HepG2 (cell line): ENCODE measurements around the gene DDR1. TPM values are rescaled to one million over a fixed set of nuclear protein-coding genes. Genes with fewer than 3 reads are reported as not detected.
A peak's percentile ranks its signal among the peaks of the same experiment; 100 is the strongest.

Experiments
- BCL6 ChIP-seq: IDR thresholded peaks from 2 replicates; pipeline ENCODE4 v1.6.1; 2016; ENCODE audit warnings: missing genetic modification reagents, missing compliant biosample characterization
- CHD4 ChIP-seq: fragments of 200-600 bp; sonication (generic); IDR thresholded peaks from 2 replicates; pipeline ENCODE4 v1.7.0; 2017; ENCODE audit warnings: mild to moderate bottlenecking, low read length, borderline replicate concordance
- E2F1 ChIP-seq: sonication (generic); formaldehyde crosslinking; IDR thresholded peaks from 2 replicates; pipeline ENCODE4 v1.5.0; 2020; ENCODE audit warnings: missing genetic modification reagents
- ERF ChIP-seq: IDR thresholded peaks from 2 replicates; pipeline ENCODE4 v1.6.1; 2018; ENCODE audit warnings: missing biosample characterization, missing genetic modification reagents
- FOXK1 ChIP-seq: sonication (generic); formaldehyde crosslinking; IDR thresholded peaks from 2 replicates; pipeline ENCODE4 v1.4.0; 2020; ENCODE audit warnings: low read depth, missing genetic modification reagents, borderline replicate concordance
- HES4 ChIP-seq: sonication (generic); formaldehyde crosslinking; IDR thresholded peaks from 2 replicates; pipeline ENCODE4 v1.9.0; 2021; ENCODE audit warnings: mild to moderate bottlenecking, missing genetic modification reagents, borderline replicate concordance
- HNRNPUL1 ChIP-seq: fragments of 200-400 bp; formaldehyde crosslinking; IDR thresholded peaks from 2 replicates; pipeline ENCODE4 v1.6.1; 2017; ENCODE audit warnings: low read depth, mild to moderate bottlenecking, low read length, moderate library complexity
- ISL2 ChIP-seq: sonication (generic); formaldehyde crosslinking; IDR thresholded peaks from 2 replicates; pipeline ENCODE4 v1.5.0; 2020; ENCODE audit warnings: missing genetic modification reagents
- PRMT3 ChIP-seq: sonication (generic); formaldehyde crosslinking; IDR thresholded peaks from 2 replicates; pipeline ENCODE4 v1.8.1; 2022; ENCODE audit warnings: low read depth, mild to moderate bottlenecking, moderate library complexity, missing genetic modification reagents, borderline replicate concordance
- ZC3H4 ChIP-seq: sonication (generic); formaldehyde crosslinking; IDR thresholded peaks from 2 replicates; pipeline ENCODE4 v1.4.0; 2020; ENCODE audit warnings: missing genetic modification reagents, borderline replicate concordance
- ZHX2 ChIP-seq, 2 experiments: sonication (generic) in 1 of 2; formaldehyde crosslinking in 1 of 2; IDR thresholded peaks; 2 replicates each; pipeline versions ENCODE4 v1.6.1 to v1.9.0; 2014 to 2022; ENCODE audit warnings: antibody characterized with exemption in 1 of 2, borderline replicate concordance in 1 of 2, inconsistent platforms in 1 of 2, low read depth in 1 of 2, missing genetic modification reagents in 1 of 2
- ZNF709 ChIP-seq: sonication (generic); formaldehyde crosslinking; IDR thresholded peaks from 2 replicates; pipeline ENCODE4 v1.5.0; 2020; ENCODE audit warnings: mild to moderate bottlenecking, missing genetic modification reagents
- ZNF737 ChIP-seq: sonication (generic); formaldehyde crosslinking; IDR thresholded peaks from 2 replicates; pipeline ENCODE4 v1.5.0; 2020; ENCODE audit warnings: missing genetic modification reagents, mild to moderate bottlenecking, borderline replicate concordance
- polyA plus RNA-seq, 8 experiments: library from polyadenylated mRNA; depleted of rRNA in 3 of 8; stranded (reverse) in 7 of 8; unstranded in 1 of 8; fragments of >200 nt; fragmentation: Illumina TruSeq in 4 of 8; extraction: Trizol in 4 of 8; gene quantifications; 2 replicates each; pipeline versions ENCODE4 v1.2.1 to v1.2.3, GENCODE V29; 2011 to 2016; ENCODE audit warnings: low read depth in 4 of 8, missing spikeins in 1 of 8, mixed read lengths in 1 of 8; ENCODE audit not compliant: insufficient read depth in 1 of 8
- total RNA-seq, 5 experiments: library from RNA; depleted of rRNA; stranded (reverse); fragments of >200 nt; fragmentation: Illumina TruSeq; extraction: Trizol; gene quantifications; 2 replicates each; pipeline ENCODE4 v1.2.3, GENCODE V29; 2016; ENCODE audit warnings: low read depth in 1 of 5
- TF ChIP-seq, protein P1 (sequence below): sonication (generic); formaldehyde crosslinking; IDR thresholded peaks from 2 replicates; pipeline ENCODE4; 2020; ENCODE audit warnings: missing genetic modification reagents, mild to moderate bottlenecking, borderline replicate concordance
- TF ChIP-seq, protein P2 (sequence below): sonication (generic); formaldehyde crosslinking; IDR thresholded peaks from 2 replicates; pipeline ENCODE4 v1.8.0; 2022; ENCODE audit warnings: missing genetic modification reagents, mild to moderate bottlenecking, moderate library complexity, borderline replicate concordance

The DDR1 gene
- total and polyA plus RNA-seq, 2 of the 13 experiments (the other 11 are each of a cell fraction or from before 2014, with no cell fraction given): 16.7 to 20.2 TPM

DNA sequence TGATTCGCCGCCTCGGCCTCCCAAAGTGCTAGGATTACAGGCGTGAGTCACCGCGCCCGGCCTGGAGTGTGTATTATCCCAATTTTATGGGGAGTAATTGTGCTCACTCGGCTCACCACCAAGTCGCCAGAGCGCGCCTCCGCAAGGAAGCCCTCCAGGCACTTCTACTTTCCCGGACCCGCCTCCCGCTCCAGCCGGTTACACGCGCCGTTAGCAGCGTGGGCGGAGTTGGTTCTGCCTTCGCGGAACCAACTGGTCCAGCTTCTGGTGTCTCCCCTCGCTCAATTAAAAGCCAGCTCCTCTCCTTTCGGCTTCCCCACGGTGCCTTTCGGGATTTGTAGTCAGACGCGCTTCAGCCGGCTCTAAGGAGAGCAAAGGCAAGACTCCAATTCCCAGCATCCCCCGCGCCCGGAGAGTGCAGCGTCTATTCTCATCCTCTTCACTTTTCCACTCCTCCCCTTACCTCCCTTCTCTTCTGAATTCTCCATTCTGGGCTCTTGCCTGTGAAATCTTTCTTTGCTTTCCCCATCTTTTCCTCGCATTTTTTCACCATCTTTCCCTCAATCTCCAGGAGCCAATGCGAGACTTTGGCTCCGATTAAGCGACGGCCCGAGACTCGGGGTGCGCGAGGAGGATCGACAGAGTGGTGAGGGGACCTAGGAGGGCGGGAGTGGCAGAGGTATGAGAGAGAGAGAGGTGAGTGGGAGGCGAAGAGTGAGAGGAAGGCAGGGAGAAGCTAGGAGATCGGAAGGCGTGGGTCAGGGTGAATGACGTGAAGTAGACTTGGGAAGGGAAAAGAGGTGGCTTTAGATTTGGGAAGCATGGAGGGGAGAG, 23.7 kb downstream of the DDR1 start, which contains the start of gene GTF2H4 (continued):
- TF ChIP-seq ISL2 (CRISPR knock-in tag) (peak; percentile 61), HNRNPUL1 (no peak), HES4 (CRISPR knock-in tag) (peak; percentile 75; the same call in 1 of the 2 replicates), E2F1 (CRISPR knock-in tag) (peak; percentile 52; the same call in 1 of the 2 replicates), CHD4 (peak; percentile 97), FOXK1 (CRISPR knock-in tag) (peak; percentile 92), ZNF709 (CRISPR knock-in tag) (no peak; the same call in 1 of the 2 replicates), PRMT3 (no peak), ZNF737 (CRISPR knock-in tag) (0 out of 2 replicates have a peak, but pooled peaks have one; percentile 89), ERF (CRISPR knock-in tag) (peak; percentile 77), ZC3H4 (CRISPR knock-in tag) (no peak), ZHX2 (IDR thresholded peaks at IDR 0.05; ENCODE audit: low read depth) (peak; percentile 72), ZHX2 (CRISPR knock-in tag; IDR thresholded peaks at IDR 0.05; ENCODE audit: borderline replicate concordance) (no peak), BCL6 (CRISPR knock-in tag) (peak; percentile 79)
- TF ChIP-seq, protein P1, sequence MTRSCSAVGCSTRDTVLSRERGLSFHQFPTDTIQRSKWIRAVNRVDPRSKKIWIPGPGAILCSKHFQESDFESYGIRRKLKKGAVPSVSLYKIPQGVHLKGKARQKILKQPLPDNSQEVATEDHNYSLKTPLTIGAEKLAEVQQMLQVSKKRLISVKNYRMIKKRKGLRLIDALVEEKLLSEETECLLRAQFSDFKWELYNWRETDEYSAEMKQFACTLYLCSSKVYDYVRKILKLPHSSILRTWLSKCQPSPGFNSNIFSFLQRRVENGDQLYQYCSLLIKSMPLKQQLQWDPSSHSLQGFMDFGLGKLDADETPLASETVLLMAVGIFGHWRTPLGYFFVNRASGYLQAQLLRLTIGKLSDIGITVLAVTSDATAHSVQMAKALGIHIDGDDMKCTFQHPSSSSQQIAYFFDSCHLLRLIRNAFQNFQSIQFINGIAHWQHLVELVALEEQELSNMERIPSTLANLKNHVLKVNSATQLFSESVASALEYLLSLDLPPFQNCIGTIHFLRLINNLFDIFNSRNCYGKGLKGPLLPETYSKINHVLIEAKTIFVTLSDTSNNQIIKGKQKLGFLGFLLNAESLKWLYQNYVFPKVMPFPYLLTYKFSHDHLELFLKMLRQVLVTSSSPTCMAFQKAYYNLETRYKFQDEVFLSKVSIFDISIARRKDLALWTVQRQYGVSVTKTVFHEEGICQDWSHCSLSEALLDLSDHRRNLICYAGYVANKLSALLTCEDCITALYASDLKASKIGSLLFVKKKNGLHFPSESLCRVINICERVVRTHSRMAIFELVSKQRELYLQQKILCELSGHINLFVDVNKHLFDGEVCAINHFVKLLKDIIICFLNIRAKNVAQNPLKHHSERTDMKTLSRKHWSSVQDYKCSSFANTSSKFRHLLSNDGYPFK: peak; percentile 95
- TF ChIP-seq, protein P2, sequence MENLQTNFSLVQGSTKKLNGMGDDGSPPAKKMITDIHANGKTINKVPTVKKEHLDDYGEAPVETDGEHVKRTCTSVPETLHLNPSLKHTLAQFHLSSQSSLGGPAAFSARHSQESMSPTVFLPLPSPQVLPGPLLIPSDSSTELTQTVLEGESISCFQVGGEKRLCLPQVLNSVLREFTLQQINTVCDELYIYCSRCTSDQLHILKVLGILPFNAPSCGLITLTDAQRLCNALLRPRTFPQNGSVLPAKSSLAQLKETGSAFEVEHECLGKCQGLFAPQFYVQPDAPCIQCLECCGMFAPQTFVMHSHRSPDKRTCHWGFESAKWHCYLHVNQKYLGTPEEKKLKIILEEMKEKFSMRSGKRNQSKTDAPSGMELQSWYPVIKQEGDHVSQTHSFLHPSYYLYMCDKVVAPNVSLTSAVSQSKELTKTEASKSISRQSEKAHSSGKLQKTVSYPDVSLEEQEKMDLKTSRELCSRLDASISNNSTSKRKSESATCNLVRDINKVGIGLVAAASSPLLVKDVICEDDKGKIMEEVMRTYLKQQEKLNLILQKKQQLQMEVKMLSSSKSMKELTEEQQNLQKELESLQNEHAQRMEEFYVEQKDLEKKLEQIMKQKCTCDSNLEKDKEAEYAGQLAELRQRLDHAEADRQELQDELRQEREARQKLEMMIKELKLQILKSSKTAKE (CRISPR knock-in tag): no peak
